NCI-H2227 (cell line): ENCODE data around the gene AJAP1.
A peak's percentile ranks its signal among the peaks of the same experiment; 100 is the strongest.

Experiments used
- DNase-seq: peaks from one replicate; lab custom pipeline; 2025; ENCODE audit not compliant: unreplicated experiment; lab: John Stamatoyannopoulos, UW

The AJAP1 gene

DNA sequence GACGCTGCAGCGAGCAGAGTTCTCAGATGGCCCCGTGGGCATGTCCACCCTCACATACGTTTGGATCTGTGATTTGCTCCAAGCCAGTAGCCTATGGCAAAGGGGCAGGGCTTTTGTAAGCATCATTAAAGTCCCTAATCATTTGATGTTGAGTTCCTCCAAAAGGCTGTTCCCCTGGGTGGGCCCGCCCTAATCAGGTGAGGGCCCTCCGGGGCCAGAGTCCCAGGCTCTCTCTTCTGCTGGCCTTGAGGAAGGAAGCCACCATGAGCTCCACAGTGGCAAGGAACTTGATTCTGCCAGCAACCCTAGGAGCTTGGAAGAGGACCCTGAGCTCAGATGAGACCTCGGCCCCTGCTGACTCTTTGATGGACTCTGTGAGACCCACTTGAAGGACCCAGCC, 25.4 kb upstream of the AJAP1 start:
- DNase-seq = no peak

DNA sequence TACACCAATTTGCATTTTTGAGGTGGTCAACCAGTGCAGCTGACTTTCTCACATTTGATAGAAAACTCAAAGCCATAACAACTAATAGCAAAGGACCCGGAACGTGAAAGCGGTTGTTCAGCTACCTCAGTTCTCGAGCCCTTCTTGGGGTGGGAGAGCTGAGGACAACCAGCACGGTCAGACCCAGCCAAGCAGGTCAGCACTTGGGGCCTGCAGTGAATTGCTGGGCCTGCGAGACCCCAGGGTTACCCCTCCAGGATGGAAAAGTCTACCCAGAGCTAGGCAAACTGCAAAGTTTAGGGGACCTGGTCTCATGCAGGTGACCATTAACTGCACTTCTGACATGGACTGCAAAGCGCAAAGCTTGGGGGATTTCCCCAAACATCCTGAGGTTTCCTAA, 23.8 kb upstream of the AJAP1 start:
- DNase-seq = no peak

DNA sequence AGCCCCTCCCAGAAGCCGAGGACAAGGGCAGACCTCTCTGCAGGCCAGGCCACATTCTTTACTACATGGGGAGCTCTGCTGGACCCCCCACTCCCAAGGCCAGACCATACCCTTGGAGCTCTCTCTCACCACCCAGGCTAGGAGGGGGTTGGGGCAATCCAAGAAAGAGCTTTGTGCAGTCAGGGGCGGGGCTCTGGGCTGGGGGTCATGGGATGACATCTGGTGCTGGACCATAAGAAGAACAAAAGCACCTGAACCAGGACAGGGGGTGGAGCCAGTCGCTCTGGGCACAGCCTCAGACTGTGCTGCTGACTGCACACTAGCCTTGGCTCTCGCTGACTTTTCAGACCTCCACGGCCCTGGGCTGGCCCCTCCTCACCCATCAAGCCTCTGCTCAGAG, 23.1 kb upstream of the AJAP1 start:
- no peak for DNase-seq

DNA sequence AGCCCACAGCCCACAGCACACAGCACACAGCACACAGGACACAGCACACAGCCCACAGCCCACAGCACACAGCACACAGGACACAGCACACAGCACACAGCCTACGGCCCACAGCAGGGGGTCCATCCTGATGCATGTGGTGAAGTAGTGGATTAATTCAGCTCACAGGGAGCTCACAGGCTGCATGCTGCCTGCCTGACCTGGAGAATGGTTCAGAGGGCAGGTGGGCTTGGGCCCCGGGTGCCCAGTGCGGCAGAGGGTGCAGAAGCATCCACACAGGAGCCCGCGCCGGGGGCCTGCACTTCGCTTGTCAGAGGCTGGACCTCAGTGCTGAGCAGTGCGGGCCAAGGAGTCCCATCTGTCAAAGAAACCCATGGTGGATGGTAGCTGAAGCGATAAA, 21.1 kb upstream of the AJAP1 start:
- DNase-seq = no peak

DNA sequence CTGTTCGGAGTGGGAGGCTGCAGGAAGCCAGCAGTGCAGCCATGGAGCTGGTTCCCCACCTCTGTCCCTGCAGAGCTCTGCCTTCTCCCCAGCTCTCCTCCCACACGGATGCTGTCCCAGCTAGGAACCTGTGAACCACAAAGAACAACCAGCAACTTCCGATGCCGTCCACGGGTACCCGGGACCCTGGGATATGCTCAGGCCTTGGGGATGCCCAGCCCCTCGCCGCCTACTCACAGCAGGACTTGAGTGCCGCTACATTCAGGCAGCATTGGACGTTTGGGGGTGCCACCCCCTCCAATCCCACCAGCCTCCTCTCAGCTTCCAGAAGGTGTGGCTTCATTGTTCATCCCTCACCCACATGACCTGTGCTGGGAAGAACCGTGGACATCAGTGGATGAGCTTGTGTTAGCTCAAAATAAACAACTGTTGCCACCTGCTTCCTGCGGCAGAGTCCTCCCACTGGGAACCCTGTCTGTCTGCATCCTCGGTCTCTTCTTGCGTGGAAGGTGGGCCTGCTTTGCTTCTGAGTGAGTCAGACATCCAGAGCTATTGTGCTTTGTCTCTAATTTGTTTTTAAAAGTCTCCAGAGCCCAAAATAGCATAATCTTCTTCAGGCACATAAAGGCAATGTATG, 20.1 kb upstream of the AJAP1 start:
- no peak for DNase-seq

DNA sequence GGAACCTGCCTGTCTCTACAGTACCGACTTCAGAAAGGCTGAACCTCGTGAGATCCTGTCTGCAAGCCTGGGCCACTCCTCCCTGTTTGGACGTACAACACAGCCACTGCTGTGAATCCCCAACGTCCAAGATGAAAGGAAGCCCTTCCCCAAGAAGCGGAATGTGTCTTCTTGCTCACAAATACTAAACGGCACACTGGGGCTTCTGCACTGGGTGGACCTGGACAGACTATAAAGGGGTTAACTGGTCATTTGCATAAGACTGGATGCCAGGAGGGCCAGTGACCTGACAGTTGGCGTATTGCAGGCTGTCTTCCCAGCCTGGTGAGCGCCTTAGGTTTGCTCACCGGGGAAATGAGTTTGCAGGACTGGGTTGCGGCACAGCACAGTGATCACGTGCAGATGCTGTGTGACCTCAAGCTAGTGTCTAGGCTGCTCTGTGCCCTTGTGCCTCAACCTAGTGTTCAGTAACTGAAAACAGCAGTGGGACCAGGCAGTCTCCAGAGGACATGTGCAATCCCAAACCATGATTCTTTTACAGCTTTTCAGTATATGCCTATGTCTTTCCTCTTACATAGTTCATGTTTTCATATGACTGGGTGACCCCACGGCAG, 19.5 kb upstream of the AJAP1 start:
- DNase-seq = no peak

DNA sequence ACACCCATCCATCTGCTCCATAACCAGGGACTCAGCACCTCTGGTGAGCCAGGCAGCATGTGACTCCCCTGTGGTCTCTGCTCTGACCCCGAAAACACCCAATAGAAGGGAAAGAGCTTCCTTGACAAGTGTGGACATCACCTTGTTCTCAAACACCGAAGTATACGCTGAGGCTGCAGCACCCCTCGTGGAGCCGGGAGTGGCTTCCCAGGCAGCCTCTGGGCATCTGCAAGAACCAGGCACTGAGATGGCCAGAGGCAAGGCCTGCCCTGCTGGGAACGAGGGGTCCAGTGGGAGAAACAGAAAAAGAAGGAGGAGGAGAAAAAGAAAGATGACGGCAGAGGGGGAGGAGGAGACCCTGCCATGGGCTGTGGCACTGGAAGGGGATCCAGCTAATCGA, 18.2 kb upstream of the AJAP1 start:
- DNase-seq = no peak

DNA sequence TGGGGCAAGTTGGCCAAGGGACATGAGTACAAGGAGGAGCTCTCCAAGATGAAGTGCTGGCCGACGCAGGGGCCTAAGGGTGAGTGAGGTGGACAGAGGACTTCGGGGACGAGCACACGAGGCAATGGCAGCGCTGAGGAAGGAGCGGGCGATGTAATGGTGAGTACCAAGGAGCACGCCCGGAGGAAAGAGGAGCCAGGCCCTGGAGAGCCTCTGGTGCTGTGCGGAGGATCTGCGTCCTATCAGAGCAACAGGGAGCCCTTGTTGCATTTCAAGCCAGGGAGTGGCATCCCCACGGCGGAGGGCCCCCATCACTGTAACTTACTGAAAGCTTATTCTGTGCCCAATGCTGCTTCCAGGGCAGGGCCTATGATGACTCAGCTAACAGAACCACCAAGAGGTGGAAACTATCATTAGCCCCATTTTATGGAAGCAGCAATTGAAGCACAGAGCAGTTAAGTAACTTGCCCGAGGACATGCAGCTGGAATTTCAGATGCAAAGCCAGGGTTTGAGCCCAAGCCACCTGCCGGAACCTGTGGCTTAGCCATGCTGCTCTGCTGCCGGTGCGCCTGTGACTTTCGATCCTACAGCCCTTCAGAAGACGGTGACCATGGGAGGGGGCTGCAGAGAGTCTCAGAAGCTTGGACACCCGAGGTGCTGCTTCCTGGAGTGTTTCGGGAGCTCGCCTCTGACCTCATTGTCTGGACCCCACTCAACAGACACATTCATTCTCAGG, 17.6 kb upstream of the AJAP1 start:
- DNase-seq = no peak

DNA sequence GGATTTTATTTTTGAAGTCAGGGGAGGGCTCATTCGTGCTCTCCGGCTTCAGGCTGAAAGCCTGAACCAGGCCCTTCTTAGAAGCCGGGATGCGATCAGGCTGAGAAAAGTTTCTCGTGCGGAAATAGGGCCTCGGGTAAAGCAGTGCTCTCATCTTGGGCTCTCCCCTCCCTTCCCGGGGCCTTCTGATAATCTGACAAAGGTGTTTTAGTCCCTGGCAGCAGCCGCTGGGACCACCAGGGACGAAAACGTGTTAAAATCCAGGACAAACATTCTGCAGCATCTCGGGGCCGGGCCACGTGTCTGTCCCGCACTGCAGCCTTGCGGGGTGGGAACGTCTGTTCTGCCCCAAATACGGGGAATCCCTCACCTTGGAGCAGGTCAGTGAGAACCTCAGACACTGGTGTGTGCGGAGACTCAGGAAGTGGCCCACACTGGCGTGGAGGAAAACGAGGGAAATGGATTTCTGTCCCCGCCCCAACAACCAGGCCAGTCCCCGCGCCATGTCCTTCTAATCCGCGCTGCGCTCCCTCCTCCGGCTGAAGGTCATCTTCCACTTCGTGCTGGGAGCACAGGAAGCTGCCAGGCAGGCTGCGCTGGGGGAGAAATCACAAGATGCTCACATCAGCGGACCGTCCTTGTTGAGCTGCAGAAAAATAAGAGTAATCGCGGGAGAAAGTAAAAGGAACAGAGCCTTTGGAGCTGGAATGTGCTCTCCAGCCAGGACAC, 16.6 kb upstream of the AJAP1 start:
- no peak for DNase-seq

DNA sequence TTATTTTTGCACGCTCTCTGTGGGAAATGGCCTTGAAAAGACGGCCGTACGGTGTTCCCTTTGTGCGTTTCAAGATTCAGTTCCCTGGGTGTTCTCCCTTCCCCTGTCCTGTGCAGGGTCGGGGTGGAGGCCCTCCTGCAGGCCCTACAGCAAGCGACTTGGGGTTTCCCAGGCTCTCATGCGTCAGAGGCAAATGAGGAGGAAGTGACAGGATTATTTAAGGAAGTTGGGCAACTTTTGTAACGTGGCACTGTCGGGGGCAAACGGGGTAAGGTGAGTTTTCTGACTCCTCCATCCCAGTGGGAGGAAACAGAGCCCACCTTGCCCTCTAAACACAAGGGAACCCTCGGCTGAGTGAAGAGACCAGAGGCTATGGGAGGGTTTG, 16.1 kb upstream of the AJAP1 start:
- no peak for DNase-seq

DNA sequence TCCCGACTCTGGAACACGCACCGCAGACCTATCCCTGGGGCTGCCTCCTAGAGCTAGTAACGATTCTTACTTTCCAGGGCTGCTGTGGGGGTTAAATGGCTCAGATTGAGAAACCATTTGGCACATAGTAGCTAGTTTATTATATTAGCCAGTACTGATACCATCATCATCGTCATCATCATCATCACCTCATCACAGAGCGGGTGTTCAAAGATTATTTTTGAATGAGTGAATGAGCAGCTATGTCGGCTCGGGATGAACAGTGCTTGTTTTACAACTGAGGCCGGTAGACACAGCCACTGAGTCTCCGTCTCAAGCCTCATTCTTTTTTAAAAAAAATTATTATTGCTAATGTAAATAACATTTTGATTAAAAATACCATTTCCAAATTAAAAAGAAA, 13.5 kb upstream of the AJAP1 start:
- no peak for DNase-seq

DNA sequence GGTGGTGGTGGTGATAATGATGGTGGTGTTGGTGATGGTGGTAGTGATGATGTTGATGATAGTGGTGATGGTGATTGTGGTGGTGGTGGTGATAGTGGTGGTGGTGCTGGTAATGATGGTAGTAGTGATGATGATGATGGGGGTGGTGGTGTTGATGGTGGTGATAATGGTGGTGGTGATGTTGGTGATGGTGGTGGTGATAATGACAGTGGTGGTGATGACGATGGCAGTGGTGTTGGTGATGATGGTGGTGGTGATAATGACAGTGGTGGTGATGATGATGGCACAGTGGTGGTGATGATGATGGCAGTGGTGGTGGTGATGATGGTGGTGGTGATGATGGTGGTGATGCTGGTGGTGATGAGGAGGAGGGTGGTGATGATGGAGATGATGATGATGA, 7.0 kb upstream of the AJAP1 start:
- no peak for DNase-seq

DNA sequence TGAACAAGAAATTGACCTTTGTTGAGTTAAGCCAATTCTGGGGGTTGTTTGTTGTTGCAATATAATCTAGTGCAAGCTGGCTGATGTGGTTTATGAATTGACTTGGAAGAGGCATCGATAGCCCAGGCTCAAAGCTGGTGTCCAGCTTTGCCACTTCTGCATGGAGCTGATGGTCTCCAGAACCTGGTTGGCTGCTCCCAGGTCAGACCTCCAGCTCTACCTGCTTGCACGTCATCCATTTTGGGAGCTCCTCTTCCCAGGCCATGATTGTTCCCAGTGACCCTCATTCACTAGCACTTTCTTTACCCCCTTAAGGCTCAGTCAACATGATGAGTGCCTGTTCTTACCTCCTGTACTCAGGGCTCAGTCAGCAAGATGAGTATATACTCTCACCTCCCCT, 5.8 kb upstream of the AJAP1 start:
- no peak for DNase-seq

DNA sequence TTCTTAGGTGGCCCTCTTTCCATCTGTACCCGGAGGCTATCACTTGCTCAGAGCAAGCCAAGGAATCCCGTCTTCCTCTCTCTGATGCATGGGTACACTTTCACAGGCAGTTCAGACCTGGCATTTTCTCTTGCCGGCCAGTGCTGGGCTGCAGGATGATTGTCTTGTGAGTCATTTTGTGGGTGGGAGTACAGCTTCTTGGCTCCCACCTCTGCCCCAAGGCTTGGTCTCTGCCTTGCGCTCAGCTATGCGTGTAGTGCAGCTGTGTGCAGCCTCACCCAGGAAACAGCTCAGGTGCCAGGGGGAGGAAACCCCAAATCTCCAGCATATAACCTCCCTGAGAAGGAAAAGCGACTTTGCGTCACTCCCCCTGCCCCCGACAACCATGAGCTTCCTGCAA, 3.9 kb upstream of the AJAP1 start:
- no peak for DNase-seq

DNA sequence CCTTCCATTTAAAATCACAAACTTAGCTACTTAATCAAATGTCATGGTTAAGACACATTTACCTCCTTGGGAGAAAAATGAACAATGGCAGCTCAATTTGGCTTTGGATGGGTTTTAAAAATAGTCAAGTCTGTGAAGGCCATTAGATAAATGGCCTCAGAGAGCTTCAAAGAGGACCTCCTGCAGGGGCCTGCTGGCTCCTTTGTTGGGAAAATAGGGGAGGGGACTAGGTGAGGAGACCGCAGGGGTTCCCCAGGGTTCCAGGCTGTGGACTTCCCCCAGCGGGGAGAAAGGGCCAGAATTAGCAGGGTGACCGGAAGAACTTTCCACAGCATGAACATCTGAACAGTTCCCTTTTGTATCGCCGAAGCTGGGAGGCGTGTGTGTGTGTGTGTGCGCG, 3.4 kb upstream of the AJAP1 start:
- no peak for DNase-seq

DNA sequence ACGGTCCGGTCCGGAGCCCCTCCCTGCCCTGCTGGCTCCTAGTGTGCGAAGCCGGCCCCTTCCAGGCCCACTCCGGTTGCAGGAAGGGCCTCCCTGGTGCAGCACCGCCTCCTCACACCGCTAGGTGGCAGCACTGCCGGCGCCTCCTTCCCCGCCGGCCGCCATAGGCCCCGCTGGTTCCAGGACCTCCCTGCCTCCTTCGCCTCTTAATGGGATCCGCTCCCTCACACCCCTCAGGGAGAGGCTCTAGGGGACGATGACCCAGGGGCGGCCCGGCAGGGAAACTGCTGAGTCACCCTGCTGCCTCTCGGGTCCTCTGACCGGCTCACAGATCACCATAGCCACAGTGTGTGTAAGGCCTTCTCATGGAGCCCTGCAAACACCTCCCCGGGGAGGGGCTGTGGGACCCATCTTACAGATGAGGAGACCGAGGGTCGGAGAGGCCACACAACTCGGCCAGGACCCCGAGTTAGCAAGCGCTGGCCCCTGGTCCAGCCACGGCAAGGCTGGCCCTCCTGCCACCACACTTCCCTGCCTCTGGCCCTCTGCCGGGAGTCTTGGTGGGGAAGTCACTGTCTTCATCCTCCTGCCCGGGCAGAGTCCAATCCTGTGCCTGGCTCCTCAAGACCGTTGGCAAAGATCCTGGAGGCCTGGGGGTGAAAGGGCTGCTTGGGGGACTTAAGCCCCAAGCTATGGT, 1.6 kb upstream of the AJAP1 start:
- peak; percentile 12 for DNase-seq

DNA sequence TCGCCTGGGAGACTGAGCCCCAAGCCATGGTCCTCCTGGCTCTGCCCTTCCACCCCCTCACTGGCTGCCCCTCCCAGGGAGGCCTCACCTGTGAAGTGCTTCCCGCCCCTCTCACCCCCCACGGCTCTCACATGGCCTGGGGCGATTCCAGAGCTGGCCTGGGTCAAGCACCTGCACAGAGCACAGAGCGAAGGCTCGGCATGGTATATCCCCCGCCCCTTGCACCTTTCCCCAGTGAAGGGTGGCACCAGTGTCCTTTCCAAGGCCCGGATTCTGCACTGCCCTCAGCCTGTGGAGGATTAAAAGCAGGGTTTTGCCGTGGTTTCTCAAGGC, 1.1 kb upstream of the AJAP1 start:
- DNase-seq = no peak

DNA sequence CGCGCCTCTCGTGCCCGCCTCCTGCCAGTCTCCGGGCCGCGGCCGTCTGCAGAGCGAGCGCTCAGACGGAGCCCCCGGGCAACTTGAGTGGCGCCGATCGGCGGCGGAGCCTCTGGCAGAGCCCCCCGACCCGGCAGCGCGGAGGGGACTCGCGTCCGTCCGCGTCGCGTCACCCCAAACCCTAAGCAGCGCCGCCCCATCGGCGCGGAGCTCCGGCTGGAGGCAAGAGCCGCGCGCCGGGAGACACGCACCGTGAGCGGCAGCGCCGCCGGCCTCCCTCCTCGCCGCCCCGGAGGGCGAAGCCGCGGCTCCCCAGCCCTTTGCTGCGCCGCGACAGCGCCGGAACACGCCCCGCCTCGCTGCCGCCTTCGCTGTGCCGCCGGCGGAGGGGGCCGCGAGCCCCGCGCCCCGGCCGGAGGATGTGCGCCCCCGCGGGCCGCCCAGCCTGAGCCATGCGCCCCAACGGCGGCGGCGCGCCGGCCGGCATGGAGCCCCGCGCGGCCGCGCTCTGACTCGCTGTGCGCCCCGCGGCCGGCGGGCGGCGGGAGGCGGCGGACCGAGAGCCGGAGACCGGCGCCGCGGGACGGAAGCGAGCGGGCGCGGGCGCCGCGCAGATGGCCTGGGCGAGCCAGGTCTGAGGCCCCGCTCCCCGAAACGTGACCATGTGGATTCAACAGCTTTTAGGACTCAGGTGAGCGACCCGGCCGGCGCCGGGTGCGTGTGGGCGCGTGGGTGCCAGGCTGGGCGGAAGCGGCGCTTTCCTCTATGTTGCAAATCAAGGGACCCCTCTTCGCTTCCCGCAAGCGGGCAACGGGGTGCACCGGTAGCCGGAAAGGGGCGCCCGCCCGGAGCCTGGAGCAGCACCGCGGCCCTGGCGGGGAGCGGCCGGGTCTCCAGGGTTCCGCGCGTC, 610 bp downstream of the AJAP1 start:
- DNase-seq = no peak

DNA sequence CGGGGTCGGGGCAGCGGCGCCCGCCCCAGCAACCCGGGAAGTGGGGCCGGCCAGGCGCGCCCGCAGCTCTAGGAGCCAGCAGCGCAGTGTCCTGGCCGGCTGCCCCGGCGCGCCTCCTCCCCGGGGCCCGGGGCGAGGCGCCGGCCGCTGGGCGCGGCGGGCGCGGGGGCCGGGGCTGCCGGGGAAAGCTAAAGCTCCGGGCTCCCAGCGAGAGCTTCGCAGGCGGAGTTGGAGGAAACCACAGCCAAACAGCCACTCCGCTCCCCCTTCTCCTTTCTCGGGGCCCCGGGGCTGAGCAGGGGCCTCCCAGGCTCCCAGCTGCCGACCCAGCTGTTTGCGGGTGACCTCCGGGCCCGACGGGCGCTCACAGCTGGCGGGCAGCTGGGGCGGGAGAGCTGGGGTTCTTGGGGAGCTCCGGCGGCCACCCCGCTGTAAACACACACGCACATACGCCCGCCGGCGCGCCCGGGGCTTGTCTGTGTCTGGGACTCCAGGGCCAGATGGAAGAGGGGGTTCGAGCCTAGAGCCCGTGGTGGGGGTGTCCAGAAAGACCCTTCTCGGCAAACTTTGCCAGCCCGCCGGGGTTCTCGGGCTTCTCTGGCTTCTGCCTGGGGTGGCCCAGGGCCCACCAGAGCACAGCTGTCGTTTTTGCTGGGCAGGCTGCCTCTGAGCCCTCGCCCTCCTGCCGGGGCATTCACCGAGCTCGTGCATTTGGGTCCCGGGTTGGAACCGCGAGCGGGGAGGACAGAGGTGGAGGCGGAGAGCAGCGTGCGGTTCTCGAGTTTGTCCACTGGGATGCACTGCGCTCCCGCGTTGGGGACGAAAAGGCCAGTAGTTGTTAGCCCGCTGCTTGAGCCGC, 1.5 kb downstream of the AJAP1 start:
- no peak for DNase-seq
